Stimulated activated CD8-positive, alpha-beta memory T cell treated with anti-CD3 and anti-CD28 coated beads, Interleukin-4, amount 100 ng/mL, for 4 hours (primary cell): Measurements from ENCODE around the gene GPX3.

ENCODE experiments used
- DNase-seq, 2 donors: peaks; one replicate each; pipeline ENCODE4 v3.0.0-alpha.2; 2020; ENCODE audit warnings: low read depth in 2 of 2, low spot score in 1 of 2

Gene GPX3

DNA sequence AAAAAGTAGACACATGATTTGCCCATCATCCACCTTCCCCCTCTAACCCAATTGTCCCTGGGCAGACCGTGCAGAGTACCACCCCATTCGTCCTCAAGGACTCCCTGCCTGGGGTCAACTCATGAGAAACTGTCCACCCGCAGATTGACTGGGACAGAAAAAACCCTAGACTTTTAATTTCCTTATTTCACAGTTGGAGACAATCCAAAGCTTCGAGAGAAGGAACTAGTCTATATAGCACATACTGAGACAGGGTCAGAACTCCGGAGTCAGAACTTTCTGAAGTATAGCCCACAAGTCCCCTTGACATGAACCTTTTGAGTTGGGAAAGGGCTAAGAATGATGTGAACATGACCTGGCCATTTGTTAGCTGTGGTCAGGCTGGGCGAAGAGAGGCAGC is 7.5 kb upstream of the GPX3 start:
- no peak for DNase-seq

DNA sequence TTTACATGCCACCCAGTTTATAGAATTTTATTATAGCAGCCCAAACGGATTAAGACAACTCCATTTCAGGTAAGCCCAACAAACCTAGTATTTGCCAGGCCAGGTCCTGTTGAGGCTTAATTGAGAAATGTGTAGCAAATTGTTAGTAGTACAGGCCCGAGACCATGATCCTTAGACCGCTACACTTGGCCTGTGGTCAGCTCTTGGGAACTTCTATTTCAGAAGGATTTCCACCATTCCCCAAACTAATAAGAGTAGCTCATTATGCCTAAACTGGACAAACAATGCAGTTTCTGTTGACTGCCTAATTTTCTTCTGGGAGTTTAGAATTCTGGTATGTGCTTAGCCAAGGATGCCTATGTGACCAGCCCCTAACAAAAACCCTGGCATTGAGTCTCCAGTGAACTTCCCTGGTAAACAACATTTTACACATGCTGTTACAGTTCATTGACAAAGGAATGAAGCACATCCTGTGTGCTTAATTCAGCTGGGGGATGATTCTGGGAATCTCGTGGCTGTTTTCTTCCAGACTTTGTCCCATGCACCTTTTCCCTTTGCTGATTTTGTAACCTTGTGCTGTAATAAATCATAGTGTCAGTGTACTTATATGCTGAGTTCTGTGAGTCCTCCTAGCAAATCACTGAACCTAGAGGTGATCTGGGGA is 5.6 kb upstream of the GPX3 start:
- no peak for DNase-seq

DNA sequence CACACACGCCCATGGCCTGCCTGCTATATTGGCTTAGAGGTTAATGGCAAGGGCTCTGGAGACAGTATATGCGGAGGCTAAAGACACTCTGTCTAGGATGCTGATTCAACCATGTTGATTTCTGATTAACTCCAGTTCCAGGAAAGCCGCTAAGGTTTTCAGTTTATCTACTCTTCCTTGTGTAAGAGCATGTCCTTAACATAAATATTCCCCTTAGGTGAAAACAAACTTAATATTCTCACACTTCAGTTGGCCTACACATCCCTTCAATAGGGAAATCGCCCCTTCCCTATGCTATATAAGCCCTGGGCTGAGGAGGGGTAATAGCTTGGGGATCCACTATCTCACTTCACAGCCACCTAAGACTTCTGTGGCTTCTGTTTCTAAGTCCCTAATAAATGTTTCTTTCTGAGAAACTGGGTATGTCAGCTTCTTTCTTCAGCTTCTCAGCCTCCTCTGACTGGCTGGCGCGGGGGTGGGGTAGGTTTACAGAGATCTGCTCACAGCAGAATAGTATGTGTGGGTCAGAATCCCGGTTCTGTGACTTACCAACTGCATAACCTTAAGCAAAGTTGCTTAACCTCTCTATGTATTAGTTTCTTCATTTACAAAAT is 4.3 kb upstream of the GPX3 start:
- no peak for DNase-seq

DNA sequence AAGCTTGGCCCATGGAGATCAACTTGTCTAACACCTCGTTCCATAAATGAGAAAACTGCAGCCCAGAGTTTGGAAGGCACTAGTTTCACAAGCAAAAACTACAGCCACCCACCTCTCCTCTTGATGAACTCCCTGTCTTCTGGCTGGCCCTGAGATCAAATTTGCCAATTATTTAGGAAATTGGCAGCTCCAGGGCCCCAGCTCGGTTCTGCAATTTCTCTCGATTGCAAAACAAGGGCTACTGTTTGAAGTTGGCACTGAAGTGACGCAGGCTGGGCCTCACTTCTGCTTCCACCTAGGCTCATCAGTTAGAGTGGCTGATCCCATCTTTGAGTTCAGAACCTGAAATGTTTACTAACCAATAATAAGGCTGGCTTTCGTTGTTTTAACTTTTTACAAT is 3.7 kb upstream of the GPX3 start:
- DNase-seq, result no peak

DNA sequence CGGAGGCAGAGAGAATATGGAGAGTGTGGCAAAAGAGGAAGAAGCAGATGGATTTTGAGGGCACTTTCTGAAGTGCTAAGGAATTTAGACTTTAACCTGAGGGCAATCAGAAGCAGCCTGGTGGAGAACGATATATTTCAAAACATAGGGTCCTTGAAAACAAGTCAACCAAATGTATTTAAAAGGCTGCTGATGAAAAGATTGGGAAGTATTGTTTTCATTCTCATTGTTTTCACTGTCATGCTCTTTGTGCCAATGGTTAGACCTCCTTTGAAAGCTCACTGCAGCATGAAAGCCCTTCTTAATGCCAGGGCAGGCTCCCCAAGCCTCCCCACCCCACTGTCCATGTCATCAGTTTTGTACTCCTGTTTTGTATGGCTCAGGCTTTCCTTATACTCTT is 2.5 kb upstream of the GPX3 start:
- DNase-seq, result no peak

- DNase-seq, result no peak
Measured at GRCh38 chr5:151018846-151019245, 1.5 kb upstream of the GPX3 start.

DNA sequence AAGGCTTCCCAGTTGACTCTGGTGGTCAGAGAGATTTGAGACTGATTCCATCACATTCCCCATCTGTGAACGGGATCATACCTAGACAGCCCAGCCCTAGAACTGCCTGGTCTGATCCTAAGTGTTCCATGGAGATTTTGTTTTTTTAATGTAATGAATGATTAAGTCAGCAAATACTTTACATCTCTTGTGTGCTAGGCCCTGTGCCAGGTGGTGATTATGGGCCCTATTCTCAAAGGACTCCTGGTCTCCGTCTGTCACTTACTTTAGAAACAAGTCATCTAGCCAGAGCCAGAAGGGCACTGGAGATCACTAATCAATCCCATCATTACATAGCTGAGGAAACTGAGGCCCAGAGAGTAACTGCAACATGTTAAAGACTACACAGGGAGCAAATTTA is 1.1 kb upstream of the GPX3 start:
- DNase-seq, result no peak

DNA sequence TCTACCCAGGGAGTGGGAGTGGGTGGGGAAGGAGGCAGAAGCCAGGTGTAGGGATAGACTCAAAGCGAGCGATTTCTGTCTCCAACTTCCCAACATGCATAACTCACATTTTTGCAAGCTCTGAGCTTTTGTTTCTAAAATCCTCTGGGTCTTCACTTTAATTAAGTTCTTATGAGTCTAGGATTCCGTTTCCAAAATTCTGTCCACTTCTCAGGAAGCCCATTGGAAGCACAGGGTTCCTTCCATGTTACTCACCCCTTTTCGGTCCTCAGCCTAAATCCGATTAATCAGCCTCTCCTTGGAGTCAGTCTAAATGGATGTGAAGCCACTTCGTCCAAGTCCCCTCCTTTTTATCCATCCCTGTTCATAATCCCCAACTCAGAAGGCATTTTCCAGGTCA is 1.4 kb downstream of the GPX3 start:
- no peak for DNase-seq

GRCh38 chr5:151022511-151023018 is 2.2 kb downstream of the GPX3 start:
- no peak for DNase-seq

GRCh38 chr5:151023047-151023615 is 2.7 kb downstream of the GPX3 start:
- DNase-seq, result no peak

- no peak for DNase-seq
Measured at GRCh38 chr5:151023651-151024050, 3.3 kb downstream of the GPX3 start.

DNA sequence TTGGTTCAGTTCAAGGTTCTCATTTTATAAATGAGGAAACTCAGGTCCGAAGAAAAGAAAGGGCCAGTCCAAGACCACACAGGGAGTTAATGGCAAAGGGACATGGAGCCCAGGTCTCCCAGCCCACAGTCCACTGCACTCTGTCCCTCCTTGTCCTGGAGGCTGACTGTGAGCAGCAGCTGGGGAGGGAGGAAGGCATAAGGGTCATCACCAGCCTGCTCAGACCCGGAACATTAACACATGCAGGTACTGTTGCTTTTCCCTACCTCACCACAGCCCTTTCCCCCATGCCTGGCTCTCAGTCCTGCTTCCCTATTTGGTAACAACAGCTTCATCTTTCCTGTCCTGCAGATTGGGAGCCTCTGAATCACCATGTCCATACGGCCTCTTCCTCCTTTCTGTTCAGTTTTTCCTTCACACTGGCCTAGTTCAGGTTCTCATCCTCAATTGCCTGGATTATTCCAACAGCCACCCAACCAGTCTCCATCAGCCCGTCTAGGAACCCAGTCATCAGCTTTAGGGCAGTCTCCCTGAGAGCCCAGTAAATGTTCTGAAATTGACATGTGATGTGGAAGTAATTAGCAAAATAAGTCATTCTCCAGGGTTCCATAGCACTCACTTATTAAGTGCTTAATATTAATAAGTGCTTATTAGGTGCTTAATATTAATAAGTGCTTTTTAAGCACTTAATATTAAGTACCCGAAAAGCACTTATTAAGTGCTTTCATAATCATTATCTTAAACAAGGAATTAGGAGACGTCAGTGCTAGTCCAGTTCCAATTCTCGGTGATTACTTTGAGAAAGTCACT is 4.3 kb downstream of the GPX3 start:
- no peak for DNase-seq

- DNase-seq, result no peak
Measured at GRCh38 chr5:151025250-151025606, 4.8 kb downstream of the GPX3 start.

- no peak for DNase-seq
Measured at GRCh38 chr5:151026088-151026487, 5.7 kb downstream of the GPX3 start.

DNA sequence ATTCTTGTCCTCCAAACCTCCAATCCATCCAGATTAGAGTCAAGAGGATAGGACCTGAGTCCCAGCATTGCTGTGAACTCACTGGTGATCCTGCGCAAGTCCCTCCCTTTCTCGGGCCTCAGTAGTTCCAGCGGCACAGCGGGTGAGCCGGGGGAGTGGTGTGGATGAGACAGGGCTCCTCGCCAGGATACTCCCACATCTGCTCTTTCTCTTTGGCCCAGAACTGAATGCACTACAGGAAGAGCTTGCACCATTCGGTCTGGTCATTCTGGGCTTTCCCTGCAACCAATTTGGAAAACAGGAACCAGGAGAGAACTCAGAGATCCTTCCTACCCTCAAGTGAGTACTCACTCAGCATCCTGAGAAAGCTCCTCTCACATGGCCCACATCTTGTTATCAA is 6.3 kb downstream of the GPX3 start:
- DNase-seq, result no peak

- no peak for DNase-seq
Measured at GRCh38 chr5:151027961-151028479, 7.6 kb downstream of the GPX3 start.

- no peak for DNase-seq
Measured at GRCh38 chr5:151028717-151029116, 8.3 kb downstream of the GPX3 start.

DNA sequence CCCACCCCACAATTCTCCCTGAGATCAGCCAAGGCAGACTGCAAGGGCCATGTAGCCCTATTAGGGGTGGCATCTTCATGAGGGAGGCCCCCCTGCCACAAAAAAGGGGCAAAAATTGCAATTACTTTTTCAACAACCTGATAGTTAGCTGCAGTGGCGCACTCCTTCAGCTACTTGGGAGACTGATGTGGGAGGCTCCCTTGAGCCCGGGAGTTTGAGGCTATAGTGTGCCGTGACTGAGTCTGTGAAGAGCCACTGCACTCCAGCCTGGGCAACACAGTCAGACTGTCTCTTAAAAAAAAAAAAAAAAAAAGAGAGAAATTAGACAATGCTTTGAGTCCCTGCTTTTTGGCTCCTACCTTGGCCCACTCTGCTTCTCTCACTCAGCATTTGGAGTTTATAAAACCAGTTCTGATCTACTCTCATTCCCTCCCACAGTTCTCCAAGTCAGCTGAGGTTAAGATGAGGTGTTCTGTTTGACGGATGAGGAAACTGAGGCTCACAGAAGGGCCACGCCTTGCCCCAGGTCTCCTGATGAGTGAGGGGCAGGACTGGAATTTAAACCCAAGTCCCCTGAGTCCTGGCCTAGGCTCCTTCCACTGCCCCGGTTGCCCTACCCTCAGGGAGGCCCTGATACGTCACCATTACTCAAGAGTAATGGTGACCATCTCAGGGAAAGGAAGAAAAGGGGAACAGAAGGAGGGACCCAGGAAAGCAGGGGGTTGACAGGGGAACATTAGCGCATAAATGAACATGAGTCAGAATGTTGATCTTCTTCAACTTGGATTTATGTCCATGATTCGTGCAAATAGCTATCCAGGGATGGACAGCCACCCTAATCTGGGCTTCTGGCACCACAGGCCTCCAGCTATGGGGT is 9.0 kb downstream of the GPX3 start:
- DNase-seq, result no peak

GRCh38 chr5:151030056-151030336 is 9.6 kb downstream of the GPX3 start:
- no peak for DNase-seq

DNA sequence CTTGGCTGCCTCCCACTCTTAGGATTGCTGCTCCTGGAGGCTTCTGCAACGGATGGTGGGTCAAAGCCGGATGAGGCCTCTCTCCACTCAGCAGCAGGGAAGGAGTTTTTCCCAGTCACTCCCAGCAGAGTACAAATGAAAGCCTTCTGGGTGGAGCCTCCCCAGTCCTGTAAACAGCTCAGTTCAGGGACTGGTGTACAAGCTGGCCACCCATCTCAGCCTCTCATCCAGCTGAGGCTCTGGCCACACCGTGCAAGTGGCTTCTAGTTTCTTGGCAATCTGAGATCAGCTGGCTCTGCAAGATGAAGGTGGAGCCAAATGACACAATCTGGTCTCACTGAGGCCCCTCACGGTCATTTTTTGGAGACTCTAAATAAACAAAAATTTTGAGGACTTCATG is 10.0 kb downstream of the GPX3 start:
- no peak for DNase-seq

DNA sequence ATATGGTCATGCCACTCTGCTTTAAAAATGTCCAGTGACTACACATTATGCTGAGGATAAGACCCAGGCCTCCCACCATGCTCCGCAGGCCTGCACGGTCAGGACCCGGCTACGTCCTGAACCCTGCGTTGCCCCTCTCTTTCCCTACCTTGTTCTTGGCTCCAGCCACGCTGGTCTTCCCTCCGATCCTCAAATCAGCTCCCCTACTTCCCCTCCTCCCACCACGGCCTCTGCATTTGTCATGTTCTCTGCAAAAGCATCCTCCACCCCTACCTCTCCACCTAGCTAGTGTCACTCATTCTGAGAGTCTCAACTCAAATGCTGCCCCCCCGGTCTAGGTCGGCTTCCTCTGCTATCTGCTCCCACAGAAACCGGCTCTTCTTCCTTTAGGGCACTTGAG is 11.2 kb downstream of the GPX3 start:
- DNase-seq, result no peak
